GM12878 (cell line): ENCODE measurements around the gene NLGN1. TPM values are rescaled to one million over a fixed set of nuclear protein-coding genes. Genes with fewer than 3 reads are reported as not detected.

Source experiments
- ATAC-seq: fragments of 200-7000 bp; cut with Tn5 transposase; 3 replicates; pipeline ENCODE4 v1.9.1; 2020; ENCODE audit warnings: mild to moderate bottlenecking, moderate library complexity
- BruUV-seq: library from RNA; stranded (reverse); fragments of 400-500 nt; replicated peaks from 2 replicates; lab custom pipeline; 2021; lab: Mats Ljungman, UMichigan
- CTCF ChIA-PET: fragments of 300-600 bp; sonication (Branson Sonifier 250); formaldehyde crosslinking; extraction: SDS; loops from one replicate; lab custom pipeline; 2021; ENCODE audit warnings: inconsistent platforms; lab: Yijun Ruan, JAX
- POLR2A ChIA-PET: fragments of 350-600 bp; formaldehyde crosslinking; extraction: SDS; loops from one replicate; lab custom pipeline; 2021; ENCODE audit warnings: inconsistent platforms; lab: Charles Lee
- RAD21 ChIA-PET: fragments of 300-600 bp; sonication (Branson Sonifier 250); formaldehyde crosslinking; loops from one replicate; lab custom pipeline; 2023; ENCODE audit warnings: antibody characterized with exemption; ENCODE audit not compliant: unreplicated experiment; lab: Charles Lee
- SMC1A ChIA-PET: fragments of 300-600 bp; sonication (Branson Sonifier 250); formaldehyde crosslinking; loops from one replicate; lab custom pipeline; 2023; ENCODE audit not compliant: unreplicated experiment, uncharacterized antibody; lab: Charles Lee
- DNase-seq: peaks from one replicate; pipeline ENCODE4 v3.0.0-alpha.2; 2011; ENCODE audit warnings: low read depth, low spot score
- FAIRE-seq: peaks from 3 replicates; lab custom pipeline; 2011; peaks lifted over from hg19 to GRCh38; lab: Jason Lieb, UNC
- H2AFZ ChIP-seq: 2 replicates; pipeline ENCODE4 v1.6.0; 2011; ENCODE audit warnings: low read depth, low read length, control low read depth; ENCODE audit not compliant: control insufficient read depth
- H3K27ac ChIP-seq: 2 replicates; pipeline ENCODE4 v1.5.1; 2011; ENCODE audit warnings: control low read depth; ENCODE audit not compliant: control insufficient read depth, insufficient read depth
- H3K27me3 ChIP-seq, 2 experiments: replicated peaks in 1 of 2; 2 replicates each; pipeline versions ENCODE4 v1.6.0 to v1.6.1; 2011; ENCODE audit warnings: low read length in 1 of 2; ENCODE audit not compliant: control insufficient read depth in 2 of 2, insufficient read depth in 2 of 2
- H3K36me3 ChIP-seq, 2 experiments: 2 replicates each; pipeline ENCODE4 v1.5.1; 2011; ENCODE audit warnings: low read length in 1 of 2; ENCODE audit not compliant: control insufficient read depth in 2 of 2, insufficient read depth in 2 of 2
- H3K4me1 ChIP-seq: 2 replicates; pipeline ENCODE4 v1.6.1; 2011; ENCODE audit warnings: mild to moderate bottlenecking, low read length, moderate library complexity, mixed read lengths; ENCODE audit not compliant: control insufficient read depth, insufficient read depth
- H3K4me2 ChIP-seq: 2 replicates; pipeline ENCODE4 v1.6.0; 2011; ENCODE audit warnings: control low read depth; ENCODE audit not compliant: control insufficient read depth, insufficient read depth
- H3K4me3 ChIP-seq: fragments of 200-600 bp; sonication (generic); 2 replicates; pipeline ENCODE4 v1.5.1; 2016
- H3K79me2 ChIP-seq: 2 replicates; pipeline ENCODE4 v1.6.0; 2011; ENCODE audit warnings: low read length; ENCODE audit not compliant: control insufficient read depth, insufficient read depth
- H3K9ac ChIP-seq: 2 replicates; pipeline ENCODE4 v1.8.0; 2011; ENCODE audit warnings: low read length, control low read depth, mixed read lengths; ENCODE audit not compliant: control insufficient read depth, insufficient read depth
- H3K9me3 ChIP-seq: replicated peaks from 3 replicates; pipeline ENCODE4 v1.5.1; 2011; ENCODE audit warnings: mild to moderate bottlenecking, low read length; ENCODE audit not compliant: control insufficient read depth, insufficient read depth
- H4K20me1 ChIP-seq: 2 replicates; pipeline ENCODE4 v1.6.0; 2011; ENCODE audit not compliant: control insufficient read depth, insufficient read depth
- BCLAF1 ChIP-seq: fragments of 450-650 bp; IDR thresholded peaks from 2 replicates; pipeline ENCODE4 v1.6.1; 2017; ENCODE audit warnings: antibody characterized with exemption, mild to moderate bottlenecking, moderate library complexity
- BMI1 ChIP-seq: fragments of 450-650 bp; IDR thresholded peaks from 2 replicates; pipeline ENCODE4 v1.6.1; 2016; ENCODE audit warnings: mild to moderate bottlenecking, moderate library complexity, borderline replicate concordance
- CBX3 ChIP-seq: fragments of 200-600 bp; sonication (generic); IDR thresholded peaks from 2 replicates; pipeline ENCODE4 v1.6.1; 2016; ENCODE audit warnings: low read depth, borderline replicate concordance
- FOXM1 ChIP-seq: IDR thresholded peaks from 2 replicates; pipeline ENCODE4 v1.6.1; 2012; ENCODE audit warnings: low read depth, mild to moderate bottlenecking, inconsistent platforms, low read length, moderate library complexity
- GABPA ChIP-seq: IDR thresholded peaks from 2 replicates; pipeline ENCODE4 v1.6.1; 2014; ENCODE audit warnings: antibody characterized with exemption, low read depth, mild to moderate bottlenecking, inconsistent platforms
- IKZF1 ChIP-seq: fragments of 450-650 bp; conservative IDR thresholded peaks from 2 replicates; pipeline ENCODE4 v1.6.1; 2017; ENCODE audit warnings: antibody characterized with exemption, mild to moderate bottlenecking
- JUNB ChIP-seq: IDR thresholded peaks from 2 replicates; pipeline ENCODE4 v1.6.1; 2016; ENCODE audit warnings: antibody characterized with exemption, mild to moderate bottlenecking
- LARP7 ChIP-seq: fragments of 450-650 bp; IDR thresholded peaks from 2 replicates; pipeline ENCODE4 v1.6.1; 2017; ENCODE audit warnings: mild to moderate bottlenecking
- MTA2 ChIP-seq: fragments of 450-650 bp; IDR thresholded peaks from 2 replicates; pipeline ENCODE4 v1.6.1; 2016; ENCODE audit warnings: low read depth, mild to moderate bottlenecking, moderate library complexity
- SP1 ChIP-seq: IDR thresholded peaks from one replicate; pipeline ENCODE4 v1.6.1; 2011; ENCODE audit warnings: low read depth, low read length
- SRF ChIP-seq, 2 experiments: IDR thresholded peaks; 2 replicates each; pipeline ENCODE4 v1.6.1; 2011; ENCODE audit warnings: low read depth in 2 of 2, low read length in 2 of 2, mild to moderate bottlenecking in 1 of 2, moderate library complexity in 1 of 2
- YY1 ChIP-seq: IDR thresholded peaks from 2 replicates; pipeline ENCODE4 v1.6.1; 2011; ENCODE audit warnings: low read depth, mild to moderate bottlenecking, low read length
- ZNF24 ChIP-seq: fragments of 450-650 bp; IDR thresholded peaks from 2 replicates; pipeline ENCODE4 v1.6.1; 2017; ENCODE audit warnings: antibody characterized with exemption, mild to moderate bottlenecking
- WGBS: methylation state at CpG from one replicate; pipeline ENCODE4 v1.1.6; 2016; ENCODE audit warnings: low lambda C conversion rate; ENCODE audit not compliant: insufficient replicate concordance, insufficient coverage; ENCODE audit errors: missing lambda C conversion rate; 5-methylcytosine and 5-hydroxymethylcytosine counted together
- in situ Hi-C: fragments of 300-500 bp; cut with MboI; formaldehyde crosslinking; loops from 9 replicates; pipeline ENCODE4 v1.14.3; 2018; ENCODE audit warnings: mixed read lengths
- intact Hi-C: fragments of 100-400 bp; cut with micrococcal nuclease; formaldehyde crosslinking; loops from one replicate; pipeline ENCODE4 v1.14.2; 2022; ENCODE audit not compliant: unreplicated experiment
- polyA plus RNA-seq, 11 experiments: library from polyadenylated mRNA; depleted of rRNA in 4 of 11; unstranded in 6 of 11; stranded (reverse) in 5 of 11; fragments of >200 nt; fragmentation: Nextera tagmentation in 4 of 11; fragmentation: Illumina TruSeq in 1 of 11; extraction: Ambion mirVana in 4 of 11; extraction: Trizol in 1 of 11; gene quantifications; 1 replicate in 1 of 11; 2 replicates in 10 of 11; pipeline versions ENCODE4 v1.2.1 to v1.2.3, GENCODE V29; 2011 to 2016; ENCODE audit warnings: inconsistent platforms in 2 of 11, missing spikeins in 2 of 11, low read depth in 1 of 11
- total RNA-seq, 4 experiments: library from RNA; depleted of rRNA in 3 of 4; stranded (reverse); fragments of >200 nt in 3 of 4; fragmentation: Illumina TruSeq in 1 of 4; extraction: Trizol in 1 of 4; gene quantifications; 2 replicates each; pipeline versions ENCODE4 v1.2.1 to v1.2.3, GENCODE V29; 2013 to 2021

The NLGN1 gene
- total and polyA plus RNA-seq, 10 of the 15 experiments (the other 5 are each of a cell fraction or from before 2014, with no cell fraction given): not detected

GRCh38 chr3:173587055-173587454 is 189.5 kb downstream of the NLGN1 start:
- Histone ChIP-seq H3K9me3 (no peaks in the 10 kb centered on the region), H3K9ac (no peak overlapping the region), H3K27me3 (peaks cover 0 to 2% of the 10 kb centered on the region in 2 experiments; a peak in 2 of 4 replicates), H3K27ac (no peak overlapping the region), H4K20me1 (no peaks in the 10 kb centered on the region), H3K4me3 (no peak overlapping the region), H3K4me2 (no peak overlapping the region), H3K36me3 (no peaks in the 10 kb centered on the region), H2AFZ (no peak overlapping the region), H3K79me2 (no peaks in the 10 kb centered on the region), H3K4me1 (no peaks in the 10 kb centered on the region)
- RAD21 ChIA-PET: no interaction called here
- ATAC-seq: no peak
- no peak for FAIRE-seq
- POLR2A ChIA-PET: no interaction called here
- BruUV-seq: no TSS peak
- DNase-seq: no peak
- CTCF ChIA-PET: no interaction called here
- in situ Hi-C loops: no loop called here
- TF ChIP-seq MTA2 (no peak), BMI1 (no peak), CBX3 (no peak), LARP7 (no peak), JUNB (no peak)
- intact Hi-C loops: no loop called here
- WGBS: 48% methylated on average over 1 of the region's 1 CpG
- SMC1A ChIA-PET: no interaction called here

GRCh38 chr3:173588556-173588955 is 191.0 kb downstream of the NLGN1 start:
- ChIA-PET CTCF (interaction anchor here (1.1 kb wide), 1 partner anchor 9 kb away, joined by 3 read pairs; no protein-coding TSS in a partner anchor), POLR2A (interaction anchor here (0.5 kb wide), 1 partner anchor 25 kb away, joined by 3 read pairs; no protein-coding TSS in a partner anchor), SMC1A (no interaction called here), RAD21 (no interaction called here)
- Histone ChIP-seq H2AFZ (no peak overlapping the region), H3K27ac (no peak overlapping the region), H3K79me2 (no peaks in the 10 kb centered on the region), H3K36me3 (no peaks in the 10 kb centered on the region), H4K20me1 (no peaks in the 10 kb centered on the region), H3K9ac (no peak overlapping the region), H3K27me3 (peaks cover 0 to 2% of the 10 kb centered on the region in 2 experiments; a peak in 2 of 4 replicates), H3K4me3 (no peak overlapping the region), H3K4me2 (no peak overlapping the region), H3K9me3 (no peaks in the 10 kb centered on the region), H3K4me1 (no peaks in the 10 kb centered on the region)
- FAIRE-seq (no peak), ATAC-seq (no peak), DNase-seq (no peak)
- whole genome bisulfite sequencing: 0% methylated on average over 3 of the region's 3 CpGs
- no TSS peak for BruUV-seq
- intact Hi-C loops: no loop called here
- in situ Hi-C loops: no loop called here
- no peak for TF ChIP-seq SP1
- TF ChIP-seq BCLAF1: no peak
- TF ChIP-seq ZNF24: no peak
- no peak for TF ChIP-seq FOXM1
- no peak for TF ChIP-seq YY1
- no peak for TF ChIP-seq GABPA
- TF ChIP-seq IKZF1: no peak
- no peak for TF ChIP-seq SRF (IDR thresholded peaks at IDR 0.05; ENCODE audit: low read depth in 2 of 2, low read length in 2 of 2)
